Left ventricle myocardium inferior (tissue), 1 donor: ENCODE measurements around the gene GET3. TPM values are rescaled to one million over a fixed set of nuclear protein-coding genes. Genes with fewer than 3 reads are reported as not detected.

ENCODE experiments used
- DNase-seq: peaks from one replicate; pipeline ENCODE4 v3.0.0-alpha.2; 2020
- H3K27ac ChIP-seq: fragments of 200-600 bp; replicated peaks from 2 replicates; pipeline ENCODE4 v1.8.0; 2021
- H3K27me3 ChIP-seq: fragments of 200-600 bp; 2 replicates; pipeline ENCODE4 v1.8.0; 2021; ENCODE audit warnings: low read depth
- H3K36me3 ChIP-seq: fragments of 200-600 bp; 2 replicates; pipeline ENCODE4 v1.8.0; 2021
- H3K4me1 ChIP-seq: fragments of 200-600 bp; 2 replicates; pipeline ENCODE4 v1.8.0; 2021
- H3K4me3 ChIP-seq: fragments of 200-600 bp; 2 replicates; pipeline ENCODE4 v1.8.0; 2021; ENCODE audit warnings: mild to moderate bottlenecking, moderate library complexity
- H3K9me3 ChIP-seq: fragments of 200-600 bp; replicated peaks from 2 replicates; pipeline ENCODE4 v1.8.0; 2021
- intact Hi-C: fragments of 100-400 bp; cut with micrococcal nuclease; formaldehyde crosslinking; loops from one replicate; pipeline ENCODE4 v1.11.0; 2022
- total RNA-seq: library from RNA; stranded (reverse); fragmentation: NEBNext Ultra II Directional; extraction: Animal tissue kit (Norgen Biotek cat#: 25700); gene quantifications from one replicate; pipeline ENCODE4 v1.2.1, GENCODE V29; 2021
- TF ChIP-seq, protein P1 (sequence below): fragments of 200-600 bp; IDR thresholded peaks from 2 replicates; pipeline ENCODE4 v1.8.0; 2021; ENCODE audit warnings: antibody characterized with exemption, mild to moderate bottlenecking, borderline replicate concordance
- donor health status: DM: no; HTN: yes; CAD: no; lungs with severe emphysema.

GET3 gene
- total RNA-seq, 1 donor from 2014 or later: 65.1 TPM

DNA sequence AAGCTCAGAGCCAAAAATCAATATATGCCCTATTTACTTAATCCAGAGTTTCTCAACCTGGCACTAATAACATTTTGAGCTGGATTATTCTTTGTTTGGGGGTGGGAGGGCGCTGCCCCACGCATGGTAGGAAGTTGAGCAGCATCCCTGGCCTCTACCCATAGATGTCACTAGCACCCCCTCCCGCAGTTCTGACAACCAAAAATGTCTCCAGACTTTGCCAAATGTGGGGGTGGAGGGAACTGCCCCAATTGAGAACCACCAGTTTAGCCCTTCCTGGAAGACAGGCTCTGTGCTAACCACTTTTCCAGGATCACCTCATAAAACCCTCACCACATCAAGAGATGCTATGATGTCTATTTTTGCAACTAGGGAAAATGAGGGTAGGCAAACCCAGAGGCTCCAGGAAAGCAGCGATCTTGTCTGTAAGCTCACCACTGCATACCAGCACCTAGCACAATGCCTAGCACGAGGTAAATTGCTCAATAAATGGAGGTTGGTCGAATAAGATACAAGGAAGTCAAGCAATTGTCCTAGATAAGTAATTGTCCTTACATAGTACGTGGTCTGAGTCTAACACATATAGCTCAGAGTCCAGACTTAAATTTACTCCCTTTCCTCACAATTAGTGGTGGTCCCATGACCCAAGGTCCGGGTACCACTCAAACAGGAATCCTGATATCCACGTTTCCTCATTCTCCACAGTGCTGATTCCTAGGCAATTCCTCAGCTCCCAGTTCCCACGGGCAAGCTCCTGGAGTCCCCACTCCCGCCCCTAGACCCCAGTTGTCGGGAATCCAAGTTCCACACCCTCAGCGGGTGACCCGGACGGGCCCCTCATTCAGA lies 3.7 kb upstream of the GET3 start:
- peaks cover 62% of the 10 kb centered on the region for H3K4me1 ChIP-seq

DNA sequence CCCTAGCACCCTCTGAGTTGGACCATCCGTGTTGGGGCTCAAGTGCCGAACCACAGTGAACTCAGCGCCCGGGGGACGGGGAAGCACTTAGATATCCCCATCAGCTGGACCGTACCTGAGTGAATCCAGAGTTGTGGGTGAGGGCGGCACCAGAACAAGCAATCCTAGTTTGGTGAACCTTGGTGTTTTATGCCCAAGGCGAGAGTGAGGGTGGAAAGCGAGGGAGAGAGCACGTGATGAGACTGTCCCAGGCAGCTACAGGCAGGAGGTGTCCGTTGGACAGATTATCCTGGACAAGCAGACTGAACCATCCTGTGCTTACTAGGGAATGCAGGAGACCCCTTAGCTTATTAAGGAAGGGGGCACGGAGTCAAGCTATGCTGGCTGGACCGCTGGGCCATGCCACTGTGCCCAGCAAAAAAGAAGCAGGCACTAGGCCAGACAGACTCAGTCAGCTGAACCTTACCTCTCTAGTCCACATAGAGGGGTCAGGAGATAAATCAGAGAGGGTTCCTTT lies 596 bp downstream of the GET3 start:
- intact Hi-C loops: no loop called here
- Histone ChIP-seq H3K9me3 (no peaks in the 10 kb centered on the region), H3K4me1 (peaks cover 43% of the 10 kb centered on the region), H3K27ac (peak overlapping the region; percentile 94), H3K4me3 (peak overlapping the region; percentile 86), H3K27me3 (no peaks in the 10 kb centered on the region), H3K36me3 (peaks cover 46% of the 10 kb centered on the region)
- DNase-seq: no peak
- TF ChIP-seq, protein P1, sequence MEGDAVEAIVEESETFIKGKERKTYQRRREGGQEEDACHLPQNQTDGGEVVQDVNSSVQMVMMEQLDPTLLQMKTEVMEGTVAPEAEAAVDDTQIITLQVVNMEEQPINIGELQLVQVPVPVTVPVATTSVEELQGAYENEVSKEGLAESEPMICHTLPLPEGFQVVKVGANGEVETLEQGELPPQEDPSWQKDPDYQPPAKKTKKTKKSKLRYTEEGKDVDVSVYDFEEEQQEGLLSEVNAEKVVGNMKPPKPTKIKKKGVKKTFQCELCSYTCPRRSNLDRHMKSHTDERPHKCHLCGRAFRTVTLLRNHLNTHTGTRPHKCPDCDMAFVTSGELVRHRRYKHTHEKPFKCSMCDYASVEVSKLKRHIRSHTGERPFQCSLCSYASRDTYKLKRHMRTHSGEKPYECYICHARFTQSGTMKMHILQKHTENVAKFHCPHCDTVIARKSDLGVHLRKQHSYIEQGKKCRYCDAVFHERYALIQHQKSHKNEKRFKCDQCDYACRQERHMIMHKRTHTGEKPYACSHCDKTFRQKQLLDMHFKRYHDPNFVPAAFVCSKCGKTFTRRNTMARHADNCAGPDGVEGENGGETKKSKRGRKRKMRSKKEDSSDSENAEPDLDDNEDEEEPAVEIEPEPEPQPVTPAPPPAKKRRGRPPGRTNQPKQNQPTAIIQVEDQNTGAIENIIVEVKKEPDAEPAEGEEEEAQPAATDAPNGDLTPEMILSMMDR: no peak

More for the DNA sequence above, 3.7 kb upstream of the GET3 start:
- intact Hi-C loops: no loop called here
- H3K27me3 ChIP-seq: no peaks in the 10 kb centered on the region
- TF ChIP-seq, protein P1: no peak
- no peak for DNase-seq
- no peaks in the 10 kb centered on the region for H3K9me3 ChIP-seq
- H3K4me3 ChIP-seq: peak overlapping the region; percentile 99
- peak overlapping the region; percentile 97 for H3K27ac ChIP-seq
- H3K36me3 ChIP-seq: peaks cover 41% of the 10 kb centered on the region

DNA sequence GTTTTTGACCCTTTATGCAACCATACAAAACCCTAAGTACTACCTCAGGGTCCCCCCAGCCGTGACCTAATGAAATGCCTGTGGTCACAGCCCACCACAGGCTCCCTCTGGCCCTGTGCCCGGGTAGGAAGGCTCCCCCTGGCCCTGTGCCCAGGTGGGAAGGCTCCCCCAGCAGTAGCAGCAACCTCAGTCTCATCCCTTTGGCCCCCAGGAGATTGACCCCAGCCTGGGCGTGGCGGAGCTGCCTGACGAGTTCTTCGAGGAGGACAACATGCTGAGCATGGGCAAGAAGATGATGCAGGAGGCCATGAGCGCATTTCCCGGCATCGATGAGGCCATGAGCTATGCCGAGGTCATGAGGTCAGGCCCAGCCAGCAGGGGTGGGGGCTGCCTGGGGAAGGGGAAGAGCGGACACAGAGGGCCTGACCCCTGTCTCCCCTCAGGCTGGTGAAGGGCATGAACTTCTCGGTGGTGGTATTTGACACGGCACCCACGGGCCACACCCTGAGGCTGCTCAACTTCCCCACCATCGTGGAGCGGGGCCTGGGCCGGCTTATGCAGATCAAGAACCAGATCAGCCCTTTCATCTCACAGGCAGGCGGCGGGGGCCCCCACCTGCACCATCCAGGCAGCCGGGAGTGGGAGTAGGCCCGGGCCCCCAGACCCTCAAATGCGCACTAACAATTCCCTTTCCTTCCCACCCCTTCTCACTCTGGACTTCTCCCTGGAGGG lies 8.0 kb downstream of the GET3 start:
- Histone ChIP-seq H3K27me3 (peaks cover 21% of the 10 kb centered on the region), H3K4me1 (no peaks in the 10 kb centered on the region), H3K27ac (no peak overlapping the region), H3K4me3 (no peak overlapping the region), H3K9me3 (peaks cover 8% of the 10 kb centered on the region), H3K36me3 (peaks cover 75% of the 10 kb centered on the region)
- no peak for DNase-seq
- intact Hi-C loops: no loop called here
- TF ChIP-seq, protein P1: no peak

DNA sequence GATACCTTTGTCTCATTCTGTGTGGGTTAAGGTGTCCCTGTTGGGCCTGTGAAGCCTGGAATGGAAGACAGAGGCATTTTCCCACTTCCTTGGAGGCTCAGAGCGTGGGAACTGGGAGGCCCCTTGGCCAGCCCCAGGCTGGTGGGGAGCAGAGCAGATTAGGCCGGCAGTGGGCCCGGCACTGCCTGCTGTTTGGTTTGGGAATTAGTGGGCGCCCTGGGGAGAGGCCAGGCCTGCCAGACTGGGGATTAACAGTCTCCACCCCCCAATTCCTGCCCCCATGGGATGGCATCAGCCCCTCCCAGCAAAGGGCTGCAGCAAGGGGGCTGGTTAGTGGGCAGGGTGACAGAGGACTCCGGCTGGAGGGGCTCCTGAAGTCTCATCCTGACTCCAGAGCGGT lies 11.2 kb downstream of the GET3 start:
- Histone ChIP-seq H3K27me3 (peaks cover 53% of the 10 kb centered on the region), H3K4me3 (no peak overlapping the region), H3K27ac (no peak overlapping the region), H3K36me3 (peaks cover 45% of the 10 kb centered on the region), H3K4me1 (no peaks in the 10 kb centered on the region), H3K9me3 (peaks cover 8% of the 10 kb centered on the region)
- DNase-seq: no peak
- intact Hi-C loops: no loop called here
- TF ChIP-seq, protein P1: no peak

DNA sequence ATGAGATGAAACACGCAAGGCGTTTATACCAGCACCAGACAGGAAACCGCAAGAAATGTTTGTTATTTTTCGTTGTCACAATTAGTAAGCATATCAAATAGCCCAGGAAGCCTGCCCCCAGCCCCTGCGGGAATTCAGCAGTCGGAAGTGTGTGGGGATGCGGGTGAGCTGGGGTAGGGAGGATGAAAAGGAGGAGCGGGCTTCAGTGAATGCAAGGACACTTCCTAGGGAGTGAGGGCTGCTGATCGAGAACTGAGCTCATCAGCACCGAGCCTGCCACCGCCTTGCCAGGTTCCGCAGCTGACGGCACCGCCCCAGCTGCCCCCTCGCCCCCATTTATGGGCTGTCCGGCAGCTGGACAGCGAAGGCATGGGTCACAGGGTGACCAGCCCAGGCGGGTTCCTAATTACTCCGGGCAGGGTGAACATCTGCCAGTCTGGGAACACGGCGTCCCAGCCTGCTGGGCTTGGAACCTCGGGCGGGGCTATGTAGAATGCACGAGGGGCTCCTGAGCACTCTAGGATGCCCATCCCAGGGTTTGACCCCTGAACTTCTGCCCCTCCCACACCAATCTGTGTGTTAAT lies 12.7 kb downstream of the GET3 start:
- TF ChIP-seq, protein P1: no peak
- Histone ChIP-seq H3K4me1 (no peaks in the 10 kb centered on the region), H3K36me3 (peaks cover 34% of the 10 kb centered on the region), H3K9me3 (peaks cover 8% of the 10 kb centered on the region), H3K27me3 (peaks cover 68% of the 10 kb centered on the region), H3K27ac (no peak overlapping the region), H3K4me3 (no peak overlapping the region)
- intact Hi-C loops: no loop called here
- no peak for DNase-seq
